Trophoblast cell (in vitro differentiated cells and primary cell): ENCODE results near the gene SETD9.

Experiments
- DNase-seq, 2 donors: peaks; one replicate each; pipeline ENCODE4 v3.0.0-alpha.2; 2016
- H2AFZ ChIP-seq: 2 replicates; pipeline ENCODE4 v1.6.1; 2013; ENCODE audit warnings: low read length, moderate library complexity, mild to moderate bottlenecking; ENCODE audit not compliant: insufficient read depth, poor library complexity
- H2AK5ac ChIP-seq: 2 replicates; pipeline ENCODE4 v1.6.1; 2013; ENCODE audit warnings: mild to moderate bottlenecking, low read length
- H2BK120ac ChIP-seq: 2 replicates; pipeline ENCODE4 v1.6.1; 2013; ENCODE audit warnings: low read length, mild to moderate bottlenecking, moderate library complexity; ENCODE audit not compliant: insufficient read depth, poor library complexity
- H2BK12ac ChIP-seq: 2 replicates; pipeline ENCODE4 v1.6.1; 2013; ENCODE audit warnings: mild to moderate bottlenecking, low read length, moderate library complexity
- H2BK5ac ChIP-seq: 2 replicates; pipeline ENCODE4 v1.6.1; 2013; ENCODE audit warnings: low read length, low read depth, moderate library complexity, mild to moderate bottlenecking; ENCODE audit not compliant: poor library complexity
- H3K14ac ChIP-seq: 2 replicates; pipeline ENCODE4 v1.6.1; 2013; ENCODE audit warnings: mild to moderate bottlenecking, low read length
- H3K18ac ChIP-seq: 2 replicates; pipeline ENCODE4 v1.6.1; 2013; ENCODE audit warnings: mild to moderate bottlenecking, low read length
- H3K23ac ChIP-seq: 2 replicates; pipeline ENCODE4 v1.6.1; 2013; ENCODE audit warnings: low read length
- H3K27ac ChIP-seq: 2 replicates; pipeline ENCODE4 v1.5.1; 2013; ENCODE audit warnings: low read depth, mild to moderate bottlenecking, inconsistent platforms, low read length, moderate library complexity
- H3K27me3 ChIP-seq: 2 replicates; pipeline ENCODE4 v1.6.1; 2013; ENCODE audit warnings: inconsistent platforms, mild to moderate bottlenecking, low read length, moderate library complexity; ENCODE audit not compliant: insufficient read depth
- H3K36me3 ChIP-seq, 2 experiments: 1 replicate in 1 of 2; 2 replicates in 1 of 2; pipeline ENCODE4 v1.6.1; 2013; ENCODE audit warnings: low read length in 2 of 2, mild to moderate bottlenecking in 2 of 2, moderate library complexity in 1 of 2; ENCODE audit not compliant: insufficient read depth in 2 of 2, control insufficient read depth in 1 of 2
- H3K4ac ChIP-seq: 2 replicates; pipeline ENCODE4 v1.6.1; 2013; ENCODE audit warnings: low read depth, mild to moderate bottlenecking, low read length, moderate library complexity
- H3K4me1 ChIP-seq, 2 experiments: 1 replicate in 1 of 2; 2 replicates in 1 of 2; pipeline ENCODE4 v1.6.1; 2013; ENCODE audit warnings: low read length in 2 of 2, mild to moderate bottlenecking in 2 of 2, moderate library complexity in 1 of 2; ENCODE audit not compliant: insufficient read depth in 2 of 2, control insufficient read depth in 1 of 2
- H3K4me2 ChIP-seq: 2 replicates; pipeline ENCODE4 v1.6.1; 2013; ENCODE audit warnings: inconsistent platforms, mild to moderate bottlenecking, low read length, moderate library complexity
- H3K4me3 ChIP-seq: 2 replicates; pipeline ENCODE4 v1.5.1; 2013; ENCODE audit warnings: mild to moderate bottlenecking, low read depth, low read length, inconsistent platforms
- H3K79me1 ChIP-seq: one replicate; pipeline ENCODE4 v1.6.1; 2013; ENCODE audit warnings: low read length
- H3K79me2 ChIP-seq: 2 replicates; pipeline ENCODE4 v1.6.1; 2013; ENCODE audit warnings: low read length, mild to moderate bottlenecking; ENCODE audit not compliant: control insufficient read depth, insufficient read depth, poor library complexity
- H3K9ac ChIP-seq: 2 replicates; pipeline ENCODE4 v1.6.1; 2013; ENCODE audit warnings: mild to moderate bottlenecking, low read length
- H3K9me3 ChIP-seq: 2 replicates; pipeline ENCODE4 v1.6.1; 2013; ENCODE audit warnings: low read depth, mild to moderate bottlenecking, control low read depth, inconsistent platforms, low read length; ENCODE audit not compliant: insufficient read depth
- H4K12ac ChIP-seq: 2 replicates; pipeline ENCODE4 v1.6.1; 2013; ENCODE audit warnings: low read depth, mild to moderate bottlenecking, low read length, moderate library complexity
- H4K8ac ChIP-seq: 2 replicates; pipeline ENCODE4 v1.6.1; 2013; ENCODE audit warnings: low read depth, mild to moderate bottlenecking, low read length, moderate library complexity
- H4K91ac ChIP-seq: one replicate; pipeline ENCODE4 v1.6.1; 2013; ENCODE audit warnings: low read depth, mild to moderate bottlenecking, low read length, moderate library complexity
- WGBS: extraction: QIAGEN DNeasy Blood & Tissue Kit; methylation state at CpG from one replicate; pipeline ENCODE4 v1.1.7; 2013; ENCODE audit warnings: missing lambda C conversion rate; ENCODE audit not compliant: insufficient read length, insufficient coverage; ENCODE audit errors: extremely low coverage; 5-methylcytosine and 5-hydroxymethylcytosine counted together

SETD9 gene

DNA sequence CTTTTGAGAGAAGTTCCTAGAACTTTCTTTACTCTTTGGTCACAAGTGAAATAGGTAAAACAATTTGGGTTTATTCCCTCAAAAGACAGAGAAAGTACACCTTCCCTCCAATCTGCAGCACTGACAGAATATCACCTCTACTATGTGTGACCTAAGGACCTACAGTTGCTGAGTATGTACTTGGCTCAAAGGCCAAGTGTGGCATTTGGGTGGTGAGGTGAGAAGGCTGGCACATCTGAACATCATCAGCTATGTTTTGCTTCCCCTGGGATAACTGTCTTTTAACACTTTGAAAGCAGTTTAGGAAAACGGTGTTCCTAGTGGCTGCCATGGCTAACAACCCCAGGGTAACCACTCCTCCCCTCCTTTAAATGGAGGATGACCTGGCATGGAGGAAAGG is 24.9 kb downstream of the SETD9 start:
- Histone ChIP-seq H4K8ac (no peak overlapping the region), H2BK120ac (no peak overlapping the region), H3K4ac (no peak overlapping the region), H4K91ac (no peak overlapping the region), H3K18ac (no peak overlapping the region), H3K27me3 (no peaks in the 10 kb centered on the region), H3K9me3 (no peaks in the 10 kb centered on the region), H2AFZ (no peak overlapping the region), H3K27ac (no peak overlapping the region), H3K4me2 (no peak overlapping the region), H3K9ac (no peak overlapping the region), H3K4me3 (no peak overlapping the region), H2BK5ac (no peak overlapping the region), H2AK5ac (no peak overlapping the region), H3K79me2 (no peaks in the 10 kb centered on the region), H3K4me1 (no peaks in the 10 kb centered on the region), H3K36me3 (peaks cover 12 to 27% of the 10 kb centered on the region in 2 experiments), H3K79me1 (no peaks in the 10 kb centered on the region), H2BK12ac (no peak overlapping the region), H4K12ac (no peak overlapping the region), H3K14ac (no peak overlapping the region), H3K23ac (no peak overlapping the region)
- no CpG with 5 or more reads among the region's 1 CpG for whole genome bisulfite sequencing
- no peak for DNase-seq

DNA sequence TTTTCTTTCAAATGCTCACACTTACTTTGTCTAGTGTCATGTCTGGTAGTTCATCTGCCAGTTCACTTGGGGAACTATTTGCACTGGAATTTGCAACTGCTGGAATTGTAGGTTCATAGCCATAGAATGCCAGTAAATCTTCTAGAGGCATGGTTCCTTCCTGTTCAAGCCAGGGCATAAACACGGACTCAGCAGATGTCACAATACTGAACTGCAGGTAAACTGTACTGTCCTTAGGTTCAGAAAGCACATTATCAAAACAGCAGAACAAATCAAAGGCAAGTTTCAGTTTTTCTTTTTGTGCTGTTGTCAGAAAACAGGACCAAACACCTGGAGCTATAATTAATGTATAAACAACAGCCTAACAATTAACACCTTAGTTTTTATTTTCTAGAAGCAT is 29.5 kb downstream of the SETD9 start:
- Histone ChIP-seq H2BK12ac (no peak overlapping the region), H3K27me3 (no peaks in the 10 kb centered on the region), H3K4ac (no peak overlapping the region), H3K4me1 (no peaks in the 10 kb centered on the region), H2BK120ac (no peak overlapping the region), H3K23ac (no peak overlapping the region), H3K27ac (no peak overlapping the region), H3K4me3 (no peak overlapping the region), H4K12ac (no peak overlapping the region), H3K36me3 (peaks cover 11 to 40% of the 10 kb centered on the region in 2 experiments), H3K9me3 (no peaks in the 10 kb centered on the region), H3K18ac (no peak overlapping the region), H4K91ac (no peak overlapping the region), H3K4me2 (no peak overlapping the region), H3K14ac (no peak overlapping the region), H3K79me1 (no peaks in the 10 kb centered on the region), H4K8ac (no peak overlapping the region), H2AFZ (no peak overlapping the region), H3K9ac (no peak overlapping the region), H2BK5ac (no peak overlapping the region), H2AK5ac (no peak overlapping the region), H3K79me2 (no peaks in the 10 kb centered on the region)
- WGBS: no CpG with 5 or more reads among the region's 1 CpG
- no peak for DNase-seq

DNA sequence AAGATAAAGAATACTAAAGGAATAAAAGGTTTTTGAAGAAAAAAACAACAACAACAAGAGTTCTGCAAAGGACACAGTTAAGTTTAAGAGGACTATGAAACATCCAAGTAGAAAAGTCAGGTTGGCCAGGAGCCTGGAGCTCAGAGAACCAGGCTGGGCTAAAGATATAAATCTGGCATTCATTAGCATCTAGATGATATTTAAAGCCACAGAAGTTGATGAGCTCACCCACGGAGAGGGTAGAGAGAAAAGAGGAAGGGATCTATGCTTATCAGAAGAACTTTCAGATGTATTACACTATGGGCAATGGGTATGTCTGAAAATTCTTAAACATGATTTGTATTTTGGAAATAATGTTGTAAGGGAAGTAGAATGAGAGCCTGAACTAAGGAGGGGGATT is 32.6 kb downstream of the SETD9 start:
- Histone ChIP-seq H4K91ac (no peak overlapping the region), H3K27me3 (no peaks in the 10 kb centered on the region), H2BK5ac (no peak overlapping the region), H3K4me3 (no peak overlapping the region), H4K8ac (no peak overlapping the region), H2AK5ac (no peak overlapping the region), H3K27ac (no peak overlapping the region), H4K12ac (no peak overlapping the region), H3K4me2 (no peak overlapping the region), H3K4me1 (no peaks in the 10 kb centered on the region), H3K79me2 (no peaks in the 10 kb centered on the region), H3K79me1 (no peaks in the 10 kb centered on the region), H3K14ac (no peak overlapping the region), H2BK12ac (no peak overlapping the region), H3K36me3 (peaks cover 8 to 28% of the 10 kb centered on the region in 2 experiments), H3K18ac (no peak overlapping the region), H3K9ac (no peak overlapping the region), H3K23ac (no peak overlapping the region), H2BK120ac (no peak overlapping the region), H2AFZ (no peak overlapping the region), H3K4ac (no peak overlapping the region), H3K9me3 (no peaks in the 10 kb centered on the region)
- no peak for DNase-seq
- no CpG with 5 or more reads among the region's 1 CpG for WGBS

DNA sequence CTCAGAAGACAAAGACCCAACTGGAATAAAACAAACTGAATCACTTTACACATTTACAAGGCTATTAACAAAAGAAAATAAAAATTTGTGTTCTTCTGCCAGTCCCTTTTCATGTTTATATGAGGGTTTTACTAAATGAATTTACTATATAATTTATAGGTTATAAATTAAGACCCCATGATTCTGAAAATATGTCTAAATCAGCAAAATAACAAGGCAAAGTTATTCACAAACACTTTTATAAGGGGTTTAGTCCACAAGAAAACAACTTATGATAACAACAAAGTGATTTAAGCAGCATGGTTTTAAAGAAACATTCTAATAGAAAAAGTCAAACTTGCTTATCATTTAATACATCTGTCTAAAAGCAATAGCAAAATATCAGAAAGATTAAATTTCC is 37.7 kb downstream of the SETD9 start:
- Histone ChIP-seq H3K79me1 (peaks cover 4% of the 10 kb centered on the region), H3K27me3 (no peaks in the 10 kb centered on the region), H3K9me3 (no peaks in the 10 kb centered on the region), H3K4me1 (no peaks in the 10 kb centered on the region), H2BK12ac (no peak overlapping the region), H3K4me3 (no peak overlapping the region), H2BK5ac (no peak overlapping the region), H3K23ac (no peak overlapping the region), H3K4ac (no peak overlapping the region), H3K36me3 (peaks cover 10 to 11% of the 10 kb centered on the region in 2 experiments), H3K18ac (no peak overlapping the region), H4K91ac (no peak overlapping the region), H3K79me2 (peaks cover 7% of the 10 kb centered on the region), H4K8ac (no peak overlapping the region), H2AFZ (no peak overlapping the region), H4K12ac (no peak overlapping the region), H2BK120ac (no peak overlapping the region), H3K9ac (no peak overlapping the region), H3K14ac (no peak overlapping the region), H3K27ac (no peak overlapping the region), H3K4me2 (no peak overlapping the region), H2AK5ac (no peak overlapping the region)
- no peak for DNase-seq
